A549 treated with dexamethasone at 1 μM for 4 hours (cell line): ENCODE data around the gene U2AF1. TPM values are rescaled to one million over a fixed set of nuclear protein-coding genes. Genes with fewer than 3 reads are reported as not detected.

Experiments
- total RNA-seq: library from RNA; stranded (reverse); fragments of 200-300 nt; extraction: Qiagen RNA extraction; gene quantifications from 5 replicates; pipeline ENCODE4 v1.2.3, GENCODE V29; 2022

Gene U2AF1, protein sequence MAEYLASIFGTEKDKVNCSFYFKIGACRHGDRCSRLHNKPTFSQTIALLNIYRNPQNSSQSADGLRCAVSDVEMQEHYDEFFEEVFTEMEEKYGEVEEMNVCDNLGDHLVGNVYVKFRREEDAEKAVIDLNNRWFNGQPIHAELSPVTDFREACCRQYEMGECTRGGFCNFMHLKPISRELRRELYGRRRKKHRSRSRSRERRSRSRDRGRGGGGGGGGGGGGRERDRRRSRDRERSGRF
- total RNA-seq, result 46.2 to 65.8 TPM (median 60.1 TPM) in 5 replicates

DNA sequence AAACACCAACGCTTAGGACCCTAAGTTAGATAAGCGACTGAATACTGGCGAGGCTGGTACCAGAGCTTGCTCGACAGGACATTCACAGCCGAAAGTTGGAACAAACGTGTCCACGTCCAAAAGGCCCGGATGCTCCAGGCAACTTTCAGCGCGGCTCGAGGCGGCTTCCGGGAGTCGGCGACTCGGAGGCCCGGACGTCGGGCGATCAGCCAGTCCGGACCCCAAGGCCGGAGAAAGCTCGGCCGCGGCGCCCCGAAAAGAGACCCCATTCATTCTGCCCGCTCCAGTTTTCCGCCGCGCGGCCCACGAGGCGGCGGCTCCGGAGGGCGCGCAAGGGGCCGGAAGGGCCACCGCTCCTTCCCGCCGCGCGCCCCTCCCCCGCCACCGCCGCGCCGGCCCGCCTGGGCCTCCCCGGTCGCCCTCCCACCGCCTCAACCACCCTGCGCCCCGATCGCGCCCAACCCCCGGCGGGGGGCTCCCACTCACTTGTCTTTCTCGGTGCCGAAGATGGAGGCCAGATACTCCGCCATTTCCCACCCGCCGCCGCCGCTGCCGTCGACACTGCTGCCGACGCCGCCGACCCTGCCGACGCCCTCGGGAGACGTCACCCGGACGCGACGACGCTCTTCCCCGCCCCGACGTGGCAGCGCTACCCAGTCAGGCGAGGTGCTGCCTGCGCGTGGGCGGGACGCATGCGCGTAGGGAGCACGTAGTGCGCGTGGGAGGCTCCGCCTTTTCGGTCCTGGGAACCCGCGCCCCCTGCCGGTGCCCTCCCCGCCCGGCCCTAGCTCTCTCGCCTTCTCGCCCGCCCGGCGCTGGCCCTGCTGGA, at the start of gene U2AF1:
U2AF1 (minus strand) TSS at position 606 of the 829 bp plus-strand sequence; CDS start at position 530, 76 bp downstream.

DNA sequence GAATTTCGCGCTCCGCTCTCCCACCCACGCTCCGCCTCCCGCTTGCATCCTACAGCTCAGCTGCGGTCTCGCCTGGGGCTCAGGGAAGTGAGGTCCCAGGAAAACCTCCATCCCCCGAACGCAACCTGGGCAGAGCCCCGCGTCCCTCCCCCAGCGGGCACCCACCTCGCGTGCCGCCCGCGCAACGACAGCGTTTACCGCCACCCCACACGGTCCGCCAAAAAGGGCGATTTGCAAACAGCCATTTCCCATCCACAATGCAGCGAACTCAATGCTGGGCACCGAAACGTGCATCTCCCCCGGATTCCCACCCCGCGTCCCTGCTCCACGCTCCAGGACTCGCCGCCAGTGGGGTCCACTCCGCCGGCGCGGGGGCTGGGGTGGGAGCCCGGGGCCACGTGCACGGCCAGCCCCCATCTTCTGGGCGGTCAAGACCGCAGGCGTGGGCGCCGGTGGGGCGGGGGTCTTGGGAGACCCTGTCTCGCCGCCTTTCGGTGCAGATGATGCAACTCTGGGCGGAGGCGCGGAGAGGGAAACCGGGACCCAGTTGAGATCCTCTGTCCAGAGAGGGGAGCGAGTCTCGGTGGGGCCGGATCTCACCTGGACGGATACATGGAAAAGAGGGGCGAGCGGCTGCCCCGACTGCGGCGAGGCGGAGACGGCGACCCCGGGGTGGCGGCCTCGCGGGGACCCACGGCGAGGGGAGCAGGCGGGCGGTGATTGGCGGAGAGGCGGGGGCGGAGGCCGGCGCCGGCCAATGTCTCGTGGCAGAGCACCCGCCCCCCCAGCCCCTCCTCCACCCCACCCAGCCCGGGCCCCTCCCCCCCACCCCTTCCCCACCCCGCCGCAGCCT, 32.0 kb downstream of the U2AF1 start, which contains the start of gene CBS:
CBS (minus strand) TSS at position 666 of the 853 bp plus-strand sequence. CDS start 3,642 bp downstream, outside the sequence.

Other genes with a start within 250 kb of the U2AF1 start
- gene WDR4, start 228.0 kb downstream of the U2AF1 start, total RNA-seq, result 20.1 to 28.7 TPM (median 27.3 TPM) in 5 replicates
- gene NDUFV3, start 214.3 kb downstream of the U2AF1 start, total RNA-seq, result 20.0 to 21.2 TPM (median 20.1 TPM) in 5 replicates
- gene ERVH48-1, start 181.9 kb downstream of the U2AF1 start, total RNA-seq, result 0.03 to 0.06 TPM (median 0.04 TPM) in 4 of 5 replicates, not detected in the other
- 5.6 to 9.0 TPM (median 6.6 TPM) in 5 replicates for gene PKNOX1, start 133.0 kb downstream of the U2AF1 start, total RNA-seq
- 8.8 to 13.7 TPM (median 12.7 TPM) in 5 replicates for gene CBS, start 31.7 kb downstream of the U2AF1 start, total RNA-seq
- 0.07 to 0.18 TPM in 2 of 5 replicates, not detected in the others for gene CRYAA, start 61.4 kb upstream of the U2AF1 start, total RNA-seq